Motor neuron (in vitro differentiated cells): Measurements from ENCODE around the gene PALM2AKAP2. TPM values are rescaled to one million over a fixed set of nuclear protein-coding genes. Genes with fewer than 3 reads are reported as not detected.

Experiments used
- ATAC-seq, 8 experiments: fragments of 200-7000 bp; cut with Tn5 transposase; replicated peaks in 6 of 8; 2 replicates each; pipeline ENCODE4 v1.8.0; 2021; ENCODE audit warnings: mild to moderate bottlenecking in 8 of 8, moderate library complexity in 8 of 8
- H3K27ac ChIP-seq, 2 donors: fragments of 250-450 bp; sonication (Bioruptor Pico); 2 replicates each; pipeline ENCODE4 v1.9.0; 2021; ENCODE audit warnings: antibody characterized with exemption in 2 of 2, mild to moderate bottlenecking in 2 of 2, moderate library complexity in 1 of 2
- H3K4me1 ChIP-seq, 2 donors: fragments of 250-450 bp; sonication (Bioruptor Pico); replicated peaks in 1 of 2; 2 replicates each; pipeline ENCODE4 v1.6.1; 2021; ENCODE audit warnings: antibody characterized with exemption in 2 of 2, mild to moderate bottlenecking in 2 of 2, moderate library complexity in 1 of 2
- H3K4me3 ChIP-seq, 5 donors: fragments of 250-450 bp; sonication (Bioruptor Pico); 2 replicates each; pipeline ENCODE4 v1.9.0; 2021; ENCODE audit warnings: antibody characterized with exemption in 5 of 5, mild to moderate bottlenecking in 5 of 5, moderate library complexity in 4 of 5
- WGBS, 10 experiments: fragments of 450-650 bp; shearing (Covaris generic); methylation state at CpG; one replicate each; pipeline ENCODE4 v1.0.0; 2022; 5-methylcytosine and 5-hydroxymethylcytosine counted together
- in situ Hi-C, 9 experiments: fragments of 400-800 bp; cut with MboI; loops; one replicate each; pipeline ENCODE4 v1.15.0; 2021; ENCODE audit warnings: low sequenced_read_pairs in 9 of 9, low pct_unique_long_range_greater_than_20kb in 2 of 9; ENCODE audit not compliant: unreplicated experiment in 9 of 9
- total RNA-seq, 8 experiments: library from RNA; unstranded; fragments of 300-600 nt; gene quantifications; 2 replicates each; pipeline versions ENCODE4 v1.2.3 to v1.2.4, GENCODE V29; 2022

Gene PALM2AKAP2
- total RNA-seq, 8 experiments from 2014 or later: 0.14 to 20.2 (median 1.1) TPM

DNA sequence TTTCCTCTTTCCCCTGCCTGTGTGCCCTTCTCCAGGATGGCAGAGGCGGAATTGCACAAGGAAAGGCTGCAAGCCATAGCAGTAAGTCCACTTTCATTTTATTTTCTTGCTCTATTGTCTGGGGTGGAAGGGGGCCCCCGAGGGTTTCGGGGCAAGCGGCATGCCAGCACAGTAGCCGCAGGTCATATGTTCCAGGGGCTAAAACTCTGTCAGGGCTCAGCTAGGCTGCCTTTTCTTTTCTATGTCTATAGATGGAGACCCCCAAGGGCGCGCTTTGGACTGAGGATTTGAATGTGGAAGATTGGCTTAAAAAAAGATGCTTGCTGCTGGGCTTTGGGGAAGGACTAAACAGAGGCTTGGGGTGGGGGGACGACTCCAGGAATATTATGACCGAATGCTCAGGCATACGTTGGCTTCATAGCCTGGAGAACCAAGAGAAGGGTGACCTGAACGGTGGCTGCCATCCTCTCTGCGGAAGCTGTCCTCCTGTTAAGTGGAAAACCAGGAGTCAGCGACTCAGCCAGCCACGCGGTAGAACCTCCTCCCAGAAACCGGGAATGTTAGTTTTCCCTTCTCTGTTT is 545 bp downstream of the PALM2AKAP2 start:
- 0 to 10% (median 2%) methylated on average over 2 to 10 of the region's 16 CpGs; no CpG with 5 or more reads in 3 of the 10 experiments for WGBS, 10 experiments
- in situ Hi-C loops: no loop called here
- no peak overlapping the region for H3K27ac ChIP-seq

DNA sequence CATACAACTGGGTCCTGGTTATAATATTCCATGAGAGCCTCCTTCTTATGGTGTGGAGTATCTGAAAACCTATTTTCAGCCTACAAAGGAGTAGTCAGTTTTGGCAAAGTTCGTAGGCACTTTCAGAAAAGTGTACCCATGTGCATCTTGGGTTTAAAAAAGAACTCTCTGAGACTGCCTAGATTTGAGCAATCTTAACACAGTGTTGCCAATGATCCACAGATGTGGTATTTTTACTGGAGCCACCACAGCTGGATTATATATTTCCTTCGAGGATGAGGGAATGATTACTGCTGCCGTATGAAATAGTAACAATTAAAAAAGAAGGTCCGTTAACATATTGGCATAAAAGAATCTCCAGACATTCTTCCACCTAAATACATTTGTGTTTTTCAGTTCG is 1.1 kb downstream of the PALM2AKAP2 start:
- H3K4me1 ChIP-seq: no peaks in the 10 kb centered on the region
- ATAC-seq: no peak
- no peak overlapping the region for H3K27ac ChIP-seq
- 0 to 84% (median 60%) methylated on average over 1 to 5 of the region's 5 CpGs; no CpG with 5 or more reads in 1 of the 10 experiments for WGBS, 10 experiments
- in situ Hi-C loops: no loop called here
- H3K4me3 ChIP-seq: peak overlapping the region; percentile 52 to 55 (median 55)

More for the DNA sequence above, 545 bp downstream of the PALM2AKAP2 start:
- Histone ChIP-seq H3K4me3 (peak overlapping the region; percentile 52 to 55 (median 55)), H3K4me1 (no peaks in the 10 kb centered on the region)
- peak; percentile 15 to 54 (median 42) for ATAC-seq

GRCh38 chr9:109781541-109782197 is 1.7 kb downstream of the PALM2AKAP2 start:
- Histone ChIP-seq H3K4me3 (peak overlapping the region in 2 of 5 donors; percentile 53 to 55), H3K27ac (no peak overlapping the region), H3K4me1 (no peaks in the 10 kb centered on the region)
- 8 to 100% (median 66%) methylated on average over 1 to 4 of the region's 4 CpGs; no CpG with 5 or more reads in 2 of the 10 experiments for WGBS, 10 experiments
- in situ Hi-C loops: no loop called here
- peak in 1 of 8 experiments; percentile 3 for ATAC-seq

- Histone ChIP-seq H3K27ac (no peak overlapping the region), H3K4me1 (peaks cover 0 to 6% of the 10 kb centered on the region in 2 donors), H3K4me3 (no peak overlapping the region)
- ATAC-seq: no peak
- in situ Hi-C loops: no loop called here
- 37 to 100% (median 95%) methylated on average over 1 to 3 of the region's 3 CpGs; no CpG with 5 or more reads in 2 of the 10 experiments for WGBS, 10 experiments
These were observed 7.7 kb downstream of the PALM2AKAP2 start for GRCh38 chr9:109787735-109788134.

DNA sequence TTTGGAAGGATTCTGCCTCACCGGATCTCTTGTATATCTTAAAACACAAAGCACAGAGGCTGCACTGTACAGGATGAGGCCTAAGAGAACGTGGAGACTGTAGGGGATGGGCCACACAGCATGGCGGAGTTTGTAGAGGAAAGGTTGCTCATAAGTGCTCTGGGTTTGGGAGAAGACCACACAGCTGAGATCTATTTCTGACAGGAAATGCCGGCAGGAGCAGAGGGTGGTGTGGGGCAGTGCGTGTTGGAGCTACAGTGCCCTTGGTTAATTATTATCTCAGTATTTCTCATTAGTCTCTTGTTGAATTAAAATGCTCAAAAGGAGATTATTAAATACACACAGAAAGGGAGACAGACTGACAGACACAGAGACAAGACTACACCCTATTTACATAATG is 9.6 kb downstream of the PALM2AKAP2 start:
- 14 to 100% (median 67%) methylated on average over 1 to 5 of the region's 5 CpGs for WGBS, 10 experiments
- no peak for ATAC-seq
- in situ Hi-C loops: no loop called here
- Histone ChIP-seq H3K4me3 (no peak overlapping the region), H3K4me1 (peaks cover 0 to 16% of the 10 kb centered on the region in 2 donors), H3K27ac (no peak overlapping the region)

DNA sequence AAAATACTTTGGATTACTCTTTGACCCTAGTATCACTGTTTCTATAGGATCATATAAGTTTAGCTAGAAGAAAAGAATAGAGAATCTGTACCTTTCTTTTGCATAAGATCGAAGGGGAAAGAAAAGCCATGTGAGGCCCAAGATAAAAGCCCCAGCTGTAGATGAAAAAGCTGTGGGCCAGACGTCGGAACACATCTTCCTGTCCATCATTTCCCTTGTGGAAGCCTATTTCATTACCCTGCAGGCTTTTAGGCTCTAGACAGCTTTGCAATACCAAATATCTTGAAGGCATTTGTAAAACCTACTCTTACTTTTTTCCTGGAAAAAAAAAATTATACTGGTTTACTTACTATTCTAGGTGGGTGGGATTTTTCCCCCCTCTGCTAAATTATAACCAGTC is 10.0 kb downstream of the PALM2AKAP2 start:
- H3K27ac ChIP-seq: no peak overlapping the region
- H3K4me1 ChIP-seq: peaks cover 0 to 16% of the 10 kb centered on the region in 2 donors
- in situ Hi-C loops: no loop called here
- 0 to 90% (median 48%) methylated on average over 1 to 3 of the region's 3 CpGs; no CpG with 5 or more reads in 4 of the 10 experiments for WGBS, 10 experiments
- H3K4me3 ChIP-seq: no peak overlapping the region
- ATAC-seq: no peak

DNA sequence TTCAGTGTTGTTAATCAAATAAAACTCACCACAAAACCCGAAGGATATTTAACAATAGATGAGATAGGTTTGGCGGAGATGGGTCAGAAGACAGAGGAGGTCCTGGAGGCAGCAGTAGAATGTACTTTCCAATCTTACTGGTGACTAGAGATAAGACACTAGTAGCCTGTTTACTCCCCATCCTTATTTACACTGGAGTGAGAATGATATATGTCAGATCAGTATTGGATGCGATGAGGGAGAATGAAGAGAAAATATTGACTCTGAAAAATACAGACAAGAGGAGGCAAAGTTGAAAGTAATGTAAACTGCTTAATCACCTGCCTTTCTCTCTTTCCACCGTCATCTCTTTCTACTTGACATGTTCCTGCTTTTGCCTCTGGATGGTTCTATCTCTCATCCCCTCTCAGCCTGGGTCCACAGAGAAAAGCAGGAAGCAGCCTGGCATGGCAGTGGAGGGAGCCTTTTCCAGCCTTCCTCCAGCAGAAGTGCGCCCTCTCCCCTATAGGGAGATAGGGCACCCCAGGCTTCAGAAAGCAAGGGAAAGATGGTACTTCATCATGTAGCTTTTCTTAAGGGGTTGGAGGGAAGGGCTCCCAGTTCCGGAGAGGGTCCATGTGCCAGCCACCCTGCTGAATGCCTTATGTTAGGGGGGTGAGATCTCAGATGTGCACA is 11.1 kb downstream of the PALM2AKAP2 start:
- 80 to 100% (median 94%) methylated on average over 1 to 5 of the region's 6 CpGs for WGBS, 10 experiments
- in situ Hi-C loops: no loop called here
- ATAC-seq: no peak
- Histone ChIP-seq H3K4me3 (no peak overlapping the region), H3K27ac (no peak overlapping the region), H3K4me1 (peaks cover 0 to 16% of the 10 kb centered on the region in 2 donors)

DNA sequence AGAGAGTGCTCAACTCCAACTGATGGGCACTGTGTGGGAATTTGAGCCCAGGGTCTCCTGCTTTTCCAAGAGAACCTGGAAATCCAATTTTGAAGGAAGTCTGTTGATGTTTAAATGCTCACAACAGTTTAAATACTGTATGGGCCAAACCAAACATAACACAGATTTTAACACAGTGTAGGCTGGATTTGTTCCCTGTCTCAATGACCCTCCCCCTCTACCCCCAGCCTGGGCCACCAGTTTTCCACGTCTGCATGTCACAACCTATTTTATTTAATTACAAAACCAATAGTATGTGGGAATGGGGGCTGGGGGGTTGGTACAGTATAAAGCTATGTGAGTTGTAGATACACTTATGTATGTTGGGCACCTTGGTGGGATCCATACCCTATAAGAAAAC is 11.7 kb downstream of the PALM2AKAP2 start:
- no peak for ATAC-seq

DNA sequence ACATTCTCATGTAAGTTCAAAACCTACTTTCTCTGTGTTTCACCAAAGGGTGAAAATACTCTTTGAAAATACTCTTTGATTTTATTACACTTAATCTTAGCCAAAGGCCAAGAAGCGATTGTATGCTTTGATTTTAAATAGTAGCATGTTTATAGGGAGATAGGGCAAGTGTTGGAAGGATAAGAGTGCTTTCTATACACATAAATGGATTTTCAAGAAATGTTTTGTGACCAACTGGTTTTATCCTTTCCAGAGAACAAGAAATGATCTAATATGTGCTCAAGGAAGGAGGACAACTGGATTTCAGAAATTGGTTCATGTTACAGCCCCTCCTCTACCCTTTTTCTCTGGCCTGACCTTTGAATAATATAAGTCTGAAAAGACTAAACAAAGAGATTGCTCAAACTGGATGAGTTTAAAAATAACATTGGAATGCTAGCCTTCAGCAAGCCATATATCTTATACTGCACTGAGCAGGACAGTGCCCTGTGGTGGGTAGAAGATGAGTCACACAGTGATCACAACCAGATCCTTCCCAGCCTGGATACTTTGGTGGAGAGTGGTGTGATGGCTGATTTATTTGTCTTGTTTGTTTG is 13.1 kb downstream of the PALM2AKAP2 start:
- H3K27ac ChIP-seq: no peak overlapping the region
- H3K4me1 ChIP-seq: peaks cover 0 to 16% of the 10 kb centered on the region in 2 donors
- in situ Hi-C loops: no loop called here
- peak; percentile 99 to 100 (median 100) for ATAC-seq
- WGBS, 10 experiments: 0 to 100% (median 67%) methylated on average over 1 of the region's 1 CpG; no CpG with 5 or more reads in 2 of the 10 experiments
- no peak overlapping the region for H3K4me3 ChIP-seq

More for the DNA sequence above, 11.7 kb downstream of the PALM2AKAP2 start:
- H3K27ac ChIP-seq: no peak overlapping the region
- H3K4me1 ChIP-seq: peaks cover 0 to 16% of the 10 kb centered on the region in 2 donors
- in situ Hi-C loops: no loop called here
- no peak overlapping the region for H3K4me3 ChIP-seq
- 100% methylated on average over 1 of the region's 1 CpG; no CpG with 5 or more reads in 8 of the 10 experiments for WGBS, 10 experiments

GRCh38 chr9:109793921-109794320 is 13.9 kb downstream of the PALM2AKAP2 start:
- WGBS, 10 experiments: 60 to 100% (median 97%) methylated on average over 1 to 4 of the region's 4 CpGs
- Histone ChIP-seq H3K4me1 (peaks cover 0 to 16% of the 10 kb centered on the region in 2 donors), H3K4me3 (no peak overlapping the region), H3K27ac (peak overlapping the region in 1 of 2 donors; percentile 14)
- ATAC-seq: no peak
- in situ Hi-C loops: no loop called here

DNA sequence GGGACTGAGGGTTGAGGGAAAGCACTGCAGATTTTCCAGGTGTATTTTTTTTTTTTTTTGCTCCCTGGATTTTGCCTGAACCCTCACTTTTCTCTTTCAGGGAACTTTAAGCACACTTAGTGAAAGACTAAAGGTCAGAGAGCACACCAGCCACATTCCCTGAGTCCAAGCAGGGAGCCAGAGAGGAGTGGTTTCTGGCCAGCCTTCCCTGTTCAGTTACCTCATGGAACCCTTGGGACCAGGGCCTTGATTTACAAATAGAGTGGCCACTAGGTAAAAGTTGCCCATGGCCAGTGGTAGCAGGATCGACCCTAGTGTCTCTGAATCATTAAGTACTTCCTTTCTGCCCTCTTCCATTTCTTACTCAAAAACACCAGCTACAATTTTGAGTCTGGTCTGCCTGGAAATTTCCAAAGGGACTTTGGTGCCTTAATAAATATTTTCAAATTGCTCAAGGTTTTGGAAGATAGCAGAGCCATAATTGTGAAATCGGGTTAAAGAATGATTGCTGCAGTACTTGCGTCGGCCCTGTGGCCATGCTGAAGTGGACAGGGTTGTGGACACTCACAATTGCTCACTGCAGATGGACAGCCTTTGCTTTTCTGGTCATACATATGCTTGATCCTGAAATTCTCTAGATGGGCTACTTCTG is 14.5 kb downstream of the PALM2AKAP2 start:
- 14 to 100% (median 87%) methylated on average over 1 to 4 of the region's 4 CpGs; no CpG with 5 or more reads in 2 of the 10 experiments for WGBS, 10 experiments
- no peak for ATAC-seq

GRCh38 chr9:109795613-109796012 is 15.6 kb downstream of the PALM2AKAP2 start:
- no peak overlapping the region for H3K4me3 ChIP-seq
- H3K4me1 ChIP-seq: peaks cover 0 to 13% of the 10 kb centered on the region in 2 donors
- H3K27ac ChIP-seq: no peak overlapping the region
- no peak for ATAC-seq
- WGBS, 10 experiments: 80 to 100% (median 100%) methylated on average over 1 to 3 of the region's 3 CpGs; no CpG with 5 or more reads in 3 of the 10 experiments
- in situ Hi-C loops: no loop called here

More for the DNA sequence above, 14.5 kb downstream of the PALM2AKAP2 start:
- Histone ChIP-seq H3K4me3 (no peak overlapping the region), H3K27ac (no peak overlapping the region), H3K4me1 (peaks cover 0 to 16% of the 10 kb centered on the region in 2 donors)
- in situ Hi-C loops: no loop called here
